Right lobe of liver (tissue), 6 donors: ENCODE data around the gene MAP3K13. TPM values are rescaled to one million over a fixed set of nuclear protein-coding genes. Genes with fewer than 3 reads are reported as not detected.
"Not testable (repeated sequence)": the region's sequence is repeated elsewhere in the genome, so short reads cannot be mapped to it uniquely, and the experiment has no call there.

Experiments
- ATAC-seq, 4 donors: fragments of 200-7000 bp; cut with Tn5 transposase; one replicate each; pipeline ENCODE4 v1.9.1; 2020; ENCODE audit warnings: mild to moderate bottlenecking in 4 of 4, moderate library complexity in 4 of 4
- DNase-seq, 3 donors: peaks; one replicate each; pipeline ENCODE4 v3.0.0-alpha.2; 2020
- H3K27ac ChIP-seq, 3 donors: fragments of 200-600 bp; one replicate each; pipeline ENCODE4 v1.8.0; 2022
- H3K27me3 ChIP-seq, 2 donors: fragments of 200-600 bp; one replicate each; pipeline ENCODE4 v1.8.0; 2022
- H3K36me3 ChIP-seq, 4 donors: fragments of 200-600 bp; sonication (generic) in 1 of 4; one replicate each; pipeline versions ENCODE4 v1.5.1 to v1.8.0; 2017 to 2022; ENCODE audit warnings: control low read depth in 1 of 4
- H3K4me1 ChIP-seq, 4 donors: fragments of 200-600 bp; sonication (generic) in 1 of 4; one replicate each; pipeline versions ENCODE4 v1.5.1 to v1.8.0; 2017 to 2022; ENCODE audit warnings: control low read depth in 1 of 4
- H3K4me3 ChIP-seq, 3 donors: fragments of 200-600 bp; one replicate each; pipeline ENCODE4 v1.8.0; 2022
- H3K9me3 ChIP-seq, 4 donors: fragments of 200-600 bp; sonication (generic) in 1 of 4; one replicate each; pipeline versions ENCODE4 v1.5.1 to v1.8.0; 2017 to 2022; ENCODE audit warnings: control low read depth in 1 of 4
- POLR2A ChIP-seq: fragments of 450-650 bp; IDR thresholded peaks from one replicate; pipeline ENCODE4 v1.6.1; 2017; ENCODE audit warnings: antibody characterized with exemption, mild to moderate bottlenecking
- WGBS: methylation state at CpG from one replicate; pipeline ENCODE4 v1.1.6; 2018; ENCODE audit warnings: low coverage, low lambda C conversion rate; ENCODE audit not compliant: insufficient coverage; ENCODE audit errors: missing lambda C conversion rate; 5-methylcytosine and 5-hydroxymethylcytosine counted together
- intact Hi-C, 2 donors: fragments of 100-400 bp; cut with DNase I; formaldehyde crosslinking; loops; one replicate each; pipeline versions ENCODE4 v1.11.2 to v1.14.1; 2022
- total RNA-seq, 6 experiments: library from RNA; depleted of rRNA in 2 of 6; stranded (reverse); fragments of >200 nt in 2 of 6; fragmentation: NEBNext Ultra II Directional in 3 of 6; extraction: Animal tissue kit (Norgen Biotek cat#: 25700) in 3 of 6; gene quantifications; one replicate each; pipeline versions ENCODE4 v1.1.0 to v1.2.4, GENCODE V29; 2016 to 2023
- TF ChIP-seq, protein P1 (sequence below), 4 donors: fragments of 200-600 bp in 3 of 4; fragments of 450-650 bp in 1 of 4; IDR thresholded peaks; one replicate each; pipeline versions ENCODE4 v1.5.1 to v1.8.0; 2016 to 2022; ENCODE audit warnings: antibody characterized with exemption in 4 of 4, mild to moderate bottlenecking in 2 of 4
- donor health status: DM: no; HTN: yes; CAD: no.
- donor health status: DM: no; HTN: no; CAD: no.
- donor health status: DM: no; HTN: no; CAD: no.
- donor health status: DM: no; HTN: yes; CAD: no.
- donor health status: DM: no; HTN: yes; CAD: no.

MAP3K13 gene
- total RNA-seq, 6 experiments from 2014 or later = 14.1 to 30.9 (median 24.1) TPM

DNA sequence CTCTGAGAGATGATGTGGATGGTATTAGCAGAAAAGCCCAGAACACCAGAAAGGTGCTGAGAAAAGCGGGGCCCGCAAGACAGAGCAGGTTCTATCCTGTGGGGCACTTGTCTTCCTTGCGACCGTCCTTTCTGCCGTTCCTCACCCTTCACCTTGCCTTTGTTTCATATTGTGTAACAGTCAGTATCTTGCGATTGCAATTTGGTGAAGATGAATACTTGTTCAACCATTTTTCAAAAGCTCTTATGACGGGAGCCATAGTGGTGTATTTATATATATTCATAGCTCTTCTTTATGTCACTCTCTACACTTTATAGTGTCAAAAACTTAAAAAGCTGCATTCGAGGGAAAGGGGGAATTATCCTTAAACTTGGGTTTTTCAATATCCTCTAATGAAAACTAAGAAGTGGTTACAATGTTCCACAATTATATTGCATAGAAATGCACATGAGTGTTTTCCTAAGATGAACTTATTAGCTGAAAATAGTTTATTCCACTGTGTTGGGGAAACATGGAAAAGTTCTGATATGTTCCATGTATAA lies 797 bp downstream of the MAP3K13 start:
- peak in 3 of 4 donors; percentile 10 to 25 (median 10) for ATAC-seq
- intact Hi-C loops = no loop called here

DNA sequence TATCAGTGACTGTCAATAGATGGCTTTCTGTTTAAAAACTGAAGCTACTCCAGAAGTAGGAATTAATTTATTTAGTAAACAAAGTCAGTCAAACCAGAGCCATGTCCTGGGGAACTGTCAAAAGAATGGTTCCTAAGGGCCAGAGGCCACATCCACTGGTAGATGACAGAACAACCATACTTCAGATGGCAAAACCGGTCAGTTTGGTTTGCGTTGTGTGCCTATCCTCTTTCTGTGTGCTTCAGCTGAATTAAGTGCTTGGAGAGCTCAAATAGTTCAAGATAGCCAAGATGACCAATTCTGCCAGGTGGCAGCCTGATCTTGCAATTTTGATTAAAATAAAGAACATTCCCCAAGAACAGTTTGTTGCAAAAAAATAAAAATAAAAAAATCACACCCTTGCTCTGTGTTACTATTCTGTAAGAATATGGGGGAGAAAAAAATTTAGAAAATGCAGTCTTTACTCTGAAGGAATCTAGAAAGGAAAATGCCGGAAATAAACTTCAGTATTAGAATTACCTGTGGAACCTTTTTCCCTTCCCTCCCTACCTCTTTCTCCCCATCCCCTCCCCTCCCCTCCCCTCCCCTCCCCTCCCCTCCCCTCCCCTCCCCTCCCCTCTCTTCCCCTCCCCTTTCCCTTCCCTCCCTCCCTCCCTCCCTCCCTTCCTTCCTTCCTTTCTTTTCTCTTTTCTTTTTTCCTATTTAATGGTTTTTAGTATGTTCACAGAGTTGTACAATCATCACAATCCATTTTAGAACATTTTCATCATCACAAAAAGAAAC lies 2.5 kb downstream of the MAP3K13 start:
- WGBS = 93% methylated on average over 3 of the region's 3 CpGs
- no peak overlapping the region for H3K27ac ChIP-seq
- no peak for ATAC-seq
- TF ChIP-seq POLR2A = no peak
- TF ChIP-seq, protein P1, sequence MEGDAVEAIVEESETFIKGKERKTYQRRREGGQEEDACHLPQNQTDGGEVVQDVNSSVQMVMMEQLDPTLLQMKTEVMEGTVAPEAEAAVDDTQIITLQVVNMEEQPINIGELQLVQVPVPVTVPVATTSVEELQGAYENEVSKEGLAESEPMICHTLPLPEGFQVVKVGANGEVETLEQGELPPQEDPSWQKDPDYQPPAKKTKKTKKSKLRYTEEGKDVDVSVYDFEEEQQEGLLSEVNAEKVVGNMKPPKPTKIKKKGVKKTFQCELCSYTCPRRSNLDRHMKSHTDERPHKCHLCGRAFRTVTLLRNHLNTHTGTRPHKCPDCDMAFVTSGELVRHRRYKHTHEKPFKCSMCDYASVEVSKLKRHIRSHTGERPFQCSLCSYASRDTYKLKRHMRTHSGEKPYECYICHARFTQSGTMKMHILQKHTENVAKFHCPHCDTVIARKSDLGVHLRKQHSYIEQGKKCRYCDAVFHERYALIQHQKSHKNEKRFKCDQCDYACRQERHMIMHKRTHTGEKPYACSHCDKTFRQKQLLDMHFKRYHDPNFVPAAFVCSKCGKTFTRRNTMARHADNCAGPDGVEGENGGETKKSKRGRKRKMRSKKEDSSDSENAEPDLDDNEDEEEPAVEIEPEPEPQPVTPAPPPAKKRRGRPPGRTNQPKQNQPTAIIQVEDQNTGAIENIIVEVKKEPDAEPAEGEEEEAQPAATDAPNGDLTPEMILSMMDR (IDR thresholded peaks at IDR 0.05) = no peak
- H3K27me3 ChIP-seq = no peaks in the 10 kb centered on the region
- no peak overlapping the region for H3K4me3 ChIP-seq
- no peaks in the 10 kb centered on the region for H3K9me3 ChIP-seq
- no peak for DNase-seq
- intact Hi-C loops = no loop called here
- H3K4me1 ChIP-seq = peaks cover 0 to 33% (median 15%) of the 10 kb centered on the region in 4 donors
- H3K36me3 ChIP-seq = no peaks in the 10 kb centered on the region

More for the DNA sequence above, 797 bp downstream of the MAP3K13 start:
- no peaks in the 10 kb centered on the region for H3K9me3 ChIP-seq
- no peak for DNase-seq
- no peaks in the 10 kb centered on the region for H3K27me3 ChIP-seq
- peak overlapping the region in 2 of 3 donors; percentile 21 to 29 for H3K27ac ChIP-seq
- TF ChIP-seq POLR2A = no peak
- TF ChIP-seq, protein P1 (IDR thresholded peaks at IDR 0.05) = no peak
- 38% methylated on average over 8 of the region's 8 CpGs for WGBS
- H3K4me1 ChIP-seq = peaks cover 0 to 40% (median 17%) of the 10 kb centered on the region in 4 donors
- H3K36me3 ChIP-seq = no peaks in the 10 kb centered on the region
- peak overlapping the region; percentile 14 to 37 (median 20) for H3K4me3 ChIP-seq

DNA sequence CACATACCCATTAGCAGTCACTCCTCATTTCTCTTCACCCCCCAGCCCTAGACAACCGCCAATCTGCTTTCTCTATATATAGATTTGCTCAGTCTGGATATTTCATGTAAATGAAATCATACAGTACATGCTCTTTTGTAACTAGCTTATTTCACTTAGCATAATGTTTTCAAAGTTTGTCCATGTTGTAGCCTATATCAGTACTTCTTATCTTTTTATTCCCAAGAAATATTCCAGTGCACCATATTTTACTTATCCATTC lies 3.1 kb downstream of the MAP3K13 start:
- no peaks in the 10 kb centered on the region for H3K36me3 ChIP-seq
- no peak overlapping the region for H3K27ac ChIP-seq
- intact Hi-C loops = no loop called here
- TF ChIP-seq POLR2A = no peak
- TF ChIP-seq, protein P1 (IDR thresholded peaks at IDR 0.05) = no peak
- H3K27me3 ChIP-seq = no peaks in the 10 kb centered on the region
- no peak overlapping the region for H3K4me3 ChIP-seq
- 100% methylated on average over 1 of the region's 1 CpG for WGBS
- H3K9me3 ChIP-seq = no peaks in the 10 kb centered on the region
- ATAC-seq (no peak), DNase-seq (no peak)
- peaks cover 0 to 33% (median 13%) of the 10 kb centered on the region in 4 donors for H3K4me1 ChIP-seq

DNA sequence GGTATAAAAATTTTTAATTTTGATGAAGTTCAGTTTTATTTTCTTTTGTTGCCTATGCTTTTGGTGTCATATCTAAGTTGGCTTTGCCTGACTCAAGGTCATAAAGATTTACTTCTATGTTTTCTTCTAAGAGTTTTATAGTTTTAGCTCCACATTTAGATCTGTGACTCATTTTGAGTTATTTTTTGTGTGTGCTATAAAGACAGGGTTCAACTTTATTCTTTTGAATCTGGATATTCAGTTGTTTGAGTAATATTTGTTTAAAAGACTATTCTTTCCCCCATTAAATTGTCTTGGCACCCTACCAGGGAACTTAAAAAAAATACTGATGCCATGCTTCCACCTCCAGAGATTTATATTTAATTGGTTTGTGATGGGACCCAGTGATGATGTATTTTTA lies 4.0 kb downstream of the MAP3K13 start:
- H3K4me3 ChIP-seq = no peak overlapping the region
- no peaks in the 10 kb centered on the region for H3K27me3 ChIP-seq
- TF ChIP-seq, protein P1 (IDR thresholded peaks at IDR 0.05) = no peak
- TF ChIP-seq POLR2A = no peak
- ATAC-seq (no peak), DNase-seq (no peak)
- H3K36me3 ChIP-seq = no peaks in the 10 kb centered on the region
- H3K27ac ChIP-seq = no peak overlapping the region
- intact Hi-C loops = no loop called here
- peaks cover 0 to 27% (median 9%) of the 10 kb centered on the region in 4 donors for H3K4me1 ChIP-seq
- no peaks in the 10 kb centered on the region for H3K9me3 ChIP-seq

DNA sequence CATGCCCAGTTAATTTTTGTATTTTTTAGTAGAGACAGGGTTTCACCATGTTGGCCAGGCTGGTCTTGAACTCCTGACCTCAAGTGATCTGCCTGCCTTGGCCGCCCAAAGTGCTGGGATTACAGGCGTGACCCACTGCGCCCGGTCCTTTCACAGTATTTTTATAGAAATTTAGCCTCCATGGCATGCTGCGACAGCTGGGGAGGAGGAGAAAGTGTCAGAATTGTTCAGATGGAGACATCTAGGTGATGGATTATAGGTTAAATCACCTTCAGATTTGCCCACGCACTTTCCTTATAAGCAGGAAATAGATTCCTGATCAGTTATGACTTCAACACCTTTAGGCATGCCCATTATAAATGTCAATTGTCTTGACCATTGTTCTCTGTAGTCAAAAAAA lies 7.4 kb downstream of the MAP3K13 start:
- H3K4me3 ChIP-seq, H3K27me3 ChIP-seq, DNase-seq, H3K27ac ChIP-seq, H3K36me3 ChIP-seq, H3K9me3 ChIP-seq, ATAC-seq, intact Hi-C loops: not testable (repeated sequence)
- 82% methylated on average over 6 of the region's 6 CpGs for WGBS
- H3K4me1 ChIP-seq = peaks cover 0 to 11% (median 1%) of the 10 kb centered on the region in 4 donors
